ENCODE measurements around the gene MRFAP1L1. TPM values are rescaled to one million over a fixed set of nuclear protein-coding genes. Genes with fewer than 3 reads are reported as not detected.

The MRFAP1L1 gene
- total and polyA plus RNA-seq, 8 donors, result 12.4 to 39.8 (median 21.5) TPM

- ATAC-seq (no peak), DNase-seq (no peak), FAIRE-seq (no peak)
- TF ChIP-seq CTCF (IDR thresholded peaks at IDR 0.05), result no peak
- H3K9me3 ChIP-seq, result no peaks in the 10 kb centered on the region
- H3K27ac ChIP-seq, result no peak overlapping the region
- 84 to 89% methylated on average over 9 of the region's 9 CpGs for WGBS, 2 donors
- H3K4me1 ChIP-seq, result no peaks in the 10 kb centered on the region
- H3K27me3 ChIP-seq, result no peaks in the 10 kb centered on the region
- H3K36me3 ChIP-seq, result no peaks in the 10 kb centered on the region
- no peak overlapping the region for H3K4me3 ChIP-seq
- intact Hi-C loops (cut with DNase I), result no loop called here
Observed at GRCh38 chr4:6753891-6754290, 44.2 kb upstream of the MRFAP1L1 start.

- FAIRE-seq (no peak), DNase-seq (no peak), ATAC-seq (peak in 1 of 4 donors; percentile 8)
- Histone ChIP-seq H3K4me3 (no peak overlapping the region), H3K36me3 (no peaks in the 10 kb centered on the region), H3K9me3 (no peaks in the 10 kb centered on the region), H3K27me3 (no peaks in the 10 kb centered on the region), H3K27ac (no peak overlapping the region), H3K4me1 (peaks cover under 1 to 6% (median under 1%) of the 10 kb centered on the region in 3 donors)
- WGBS, 2 donors, result 83 to 90% methylated on average over 17 to 18 of the region's 18 CpGs
- no peak for TF ChIP-seq CTCF (IDR thresholded peaks at IDR 0.05)
- intact Hi-C loops (cut with DNase I), result no loop called here
Observed at GRCh38 chr4:6753103-6753560, 43.5 kb upstream of the MRFAP1L1 start.

- no peak for ATAC-seq
- no peak overlapping the region for H3K27ac ChIP-seq
- H3K4me3 ChIP-seq, result no peak overlapping the region
- intact Hi-C loops (cut with DNase I), result no loop called here
- H3K9me3 ChIP-seq, result no peaks in the 10 kb centered on the region
- no peak for FAIRE-seq
- H3K27me3 ChIP-seq, result no peaks in the 10 kb centered on the region
- DNase-seq, result no peak
- no peak for TF ChIP-seq CTCF (IDR thresholded peaks at IDR 0.05)
- 77 to 83% methylated on average over 6 of the region's 6 CpGs for WGBS, 2 donors
- peaks cover 7 to 10% (median 8%) of the 10 kb centered on the region in 3 donors for H3K4me1 ChIP-seq
- H3K36me3 ChIP-seq, result no peaks in the 10 kb centered on the region
Observed at GRCh38 chr4:6752486-6752829, 42.8 kb upstream of the MRFAP1L1 start.

- H3K4me1 ChIP-seq, result peaks cover 7 to 14% (median 9%) of the 10 kb centered on the region in 3 donors
- H3K4me3 ChIP-seq, result no peak overlapping the region
- H3K9me3 ChIP-seq, result no peaks in the 10 kb centered on the region
- TF ChIP-seq CTCF (IDR thresholded peaks at IDR 0.05), result no peak
- intact Hi-C loops (cut with DNase I), result no loop called here
- FAIRE-seq (no peak), DNase-seq (no peak), ATAC-seq (no peak)
- no peaks in the 10 kb centered on the region for H3K36me3 ChIP-seq
- WGBS, 2 donors, result 86% methylated on average over 18 of the region's 18 CpGs
- no peak overlapping the region for H3K27ac ChIP-seq
- H3K27me3 ChIP-seq, result no peaks in the 10 kb centered on the region
Observed at GRCh38 chr4:6751611-6752485, 42.2 kb upstream of the MRFAP1L1 start.
